HepG2 (cell line): ENCODE measurements around the gene FBXO9. TPM values are rescaled to one million over a fixed set of nuclear protein-coding genes. Genes with fewer than 3 reads are reported as not detected.

Experiments
- CBX1 ChIP-seq: IDR thresholded peaks from one replicate; pipeline ENCODE4 v1.6.1; 2016; ENCODE audit warnings: antibody characterized with exemption, low read depth
- CEBPZ ChIP-seq: IDR thresholded peaks from 2 replicates; pipeline ENCODE4 v1.6.1; 2012; ENCODE audit warnings: low read length, improper control_type of control experiment
- CREB1 ChIP-seq, 2 experiments: fragments of 450-650 bp in 1 of 2; IDR thresholded peaks; 2 replicates each; pipeline ENCODE4 v1.6.1; 2016 to 2017; ENCODE audit warnings: control low read depth in 1 of 2, mild to moderate bottlenecking in 1 of 2, missing compliant biosample characterization in 1 of 2, missing genetic modification characterization in 1 of 2
- KDM1A ChIP-seq: IDR thresholded peaks from 2 replicates; pipeline ENCODE4 v1.6.1; 2016; ENCODE audit warnings: missing compliant biosample characterization
- NBN ChIP-seq: fragments of 450-650 bp; conservative IDR thresholded peaks from 2 replicates; pipeline ENCODE4 v1.6.1; 2017
- NR2C2 ChIP-seq: sonication (generic); formaldehyde crosslinking; IDR thresholded peaks from 2 replicates; pipeline ENCODE4 v1.4.0; 2020; ENCODE audit warnings: missing genetic modification reagents, mild to moderate bottlenecking, moderate library complexity, borderline replicate concordance
- ONECUT2 ChIP-seq: sonication (generic); formaldehyde crosslinking; IDR thresholded peaks from 2 replicates; pipeline ENCODE4 v1.4.0; 2020; ENCODE audit warnings: missing genetic modification reagents
- RBM22 ChIP-seq: fragments of 200-400 bp; formaldehyde crosslinking; optimal IDR thresholded peaks from 2 replicates; pipeline ENCODE3; 2017; ENCODE audit warnings: mild to moderate bottlenecking, low read length, moderate library complexity
- REST ChIP-seq, 2 experiments: IDR thresholded peaks; 2 replicates each; pipeline ENCODE4 v1.6.1; 2011 to 2012; ENCODE audit warnings: low read length in 2 of 2, borderline replicate concordance in 1 of 2, low read depth in 1 of 2, mild to moderate bottlenecking in 1 of 2, moderate library complexity in 1 of 2
- SRY ChIP-seq: sonication (generic); formaldehyde crosslinking; IDR thresholded peaks from 2 replicates; pipeline ENCODE4 v1.8.0; 2022; ENCODE audit warnings: mild to moderate bottlenecking, missing genetic modification reagents
- TGIF2 ChIP-seq: IDR thresholded peaks from 2 replicates; pipeline ENCODE4 v1.6.1; 2016; ENCODE audit warnings: control low read depth, missing compliant biosample characterization
- ZBTB20 ChIP-seq: sonication (generic); formaldehyde crosslinking; IDR thresholded peaks from 2 replicates; pipeline ENCODE4 v1.8.1; 2023; ENCODE audit warnings: missing genetic modification reagents, low read depth, mild to moderate bottlenecking, borderline replicate concordance
- ZNF18 ChIP-seq: sonication (generic); formaldehyde crosslinking; IDR thresholded peaks from 2 replicates; pipeline ENCODE4 v1.8.0; 2022; ENCODE audit warnings: mild to moderate bottlenecking, missing genetic modification reagents; ENCODE audit not compliant: insufficient replicate concordance
- ZNF564 ChIP-seq: sonication (generic); formaldehyde crosslinking; IDR thresholded peaks from 2 replicates; pipeline ENCODE4 v1.8.1; 2023; ENCODE audit warnings: mild to moderate bottlenecking, missing genetic modification reagents
- polyA plus RNA-seq, 8 experiments: library from polyadenylated mRNA; depleted of rRNA in 3 of 8; stranded (reverse) in 7 of 8; unstranded in 1 of 8; fragments of >200 nt; fragmentation: Illumina TruSeq in 4 of 8; extraction: Trizol in 4 of 8; gene quantifications; 2 replicates each; pipeline versions ENCODE4 v1.2.1 to v1.2.3, GENCODE V29; 2011 to 2016; ENCODE audit warnings: low read depth in 4 of 8, missing spikeins in 1 of 8, mixed read lengths in 1 of 8; ENCODE audit not compliant: insufficient read depth in 1 of 8
- total RNA-seq, 5 experiments: library from RNA; depleted of rRNA; stranded (reverse); fragments of >200 nt; fragmentation: Illumina TruSeq; extraction: Trizol; gene quantifications; 2 replicates each; pipeline ENCODE4 v1.2.3, GENCODE V29; 2016; ENCODE audit warnings: low read depth in 1 of 5
- TF ChIP-seq, protein P1 (sequence below): IDR thresholded peaks from 2 replicates; pipeline ENCODE4 v1.6.1; 2018; ENCODE audit warnings: missing genetic modification reagents, mild to moderate bottlenecking, missing compliant biosample characterization

FBXO9 gene
- total and polyA plus RNA-seq, 2 of the 13 experiments (the other 11 are each of a cell fraction or from before 2014, with no cell fraction given), result 64.3 to 98.4 TPM

GRCh38 chr6:53065266-53066076 is at the start of gene FBXO9 (continued):
- no peak for TF ChIP-seq CEBPZ
- TF ChIP-seq, protein P1, sequence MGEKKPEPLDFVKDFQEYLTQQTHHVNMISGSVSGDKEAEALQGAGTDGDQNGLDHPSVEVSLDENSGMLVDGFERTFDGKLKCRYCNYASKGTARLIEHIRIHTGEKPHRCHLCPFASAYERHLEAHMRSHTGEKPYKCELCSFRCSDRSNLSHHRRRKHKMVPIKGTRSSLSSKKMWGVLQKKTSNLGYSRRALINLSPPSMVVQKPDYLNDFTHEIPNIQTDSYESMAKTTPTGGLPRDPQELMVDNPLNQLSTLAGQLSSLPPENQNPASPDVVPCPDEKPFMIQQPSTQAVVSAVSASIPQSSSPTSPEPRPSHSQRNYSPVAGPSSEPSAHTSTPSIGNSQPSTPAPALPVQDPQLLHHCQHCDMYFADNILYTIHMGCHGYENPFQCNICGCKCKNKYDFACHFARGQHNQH (CRISPR knock-in tag), result no peak; the same call in 1 of the 2 replicates
- TF ChIP-seq NR2C2, result peak; percentile 12; the same call in 1 of the 2 replicates
- TF ChIP-seq ZNF564 (CRISPR knock-in tag), result peak; percentile 81
- TF ChIP-seq RBM22, result no peak
- TF ChIP-seq ZNF18 (CRISPR knock-in tag), result no peak
- TF ChIP-seq SRY (CRISPR knock-in tag), result peak; percentile 77
- peak; percentile 6; the same call in 1 of the 2 replicates for TF ChIP-seq ZBTB20 (CRISPR knock-in tag)
- TF ChIP-seq ONECUT2 (CRISPR knock-in tag), result no peak
- TF ChIP-seq REST (IDR thresholded peaks at IDR 0.05; ENCODE audit: borderline replicate concordance in 1 of 2, low read depth in 1 of 2, low read length in 2 of 2), result no peak
- no peak for TF ChIP-seq CBX1
- no peak for TF ChIP-seq NBN
- no peak for TF ChIP-seq TGIF2 (CRISPR knock-in tag)
- TF ChIP-seq KDM1A, result peak; percentile 64; the same call in 1 of the 2 replicates
- TF ChIP-seq CREB1 (IDR thresholded peaks at IDR 0.05), result no peak
- no peak for TF ChIP-seq CREB1 (CRISPR knock-in tag; IDR thresholded peaks at IDR 0.05)
